Astrocyte of the spinal cord (primary cell): Measurements from ENCODE around the gene TRAPPC3L.
A peak's percentile ranks its signal among the peaks of the same experiment; 100 is the strongest.

ENCODE experiments used
- DNase-seq: peaks from one replicate; pipeline ENCODE4 v3.0.0; 2011; ENCODE audit warnings: low read depth, low spot score
- H3K4me3 ChIP-seq: 2 replicates; pipeline ENCODE4 v1.5.1; 2011; ENCODE audit warnings: low read depth, mild to moderate bottlenecking, low read length, moderate library complexity
- in situ Hi-C: cut with HindIII; loops from 2 replicates; pipeline ENCODE4 v1.10.0; 2017; ENCODE audit warnings: low sequenced_read_pairs
- TF ChIP-seq, protein P1 (sequence below): IDR thresholded peaks from 2 replicates; pipeline ENCODE4 v1.5.1; 2012; ENCODE audit warnings: low read depth, mild to moderate bottlenecking, low read length, inconsistent platforms

The TRAPPC3L gene

DNA sequence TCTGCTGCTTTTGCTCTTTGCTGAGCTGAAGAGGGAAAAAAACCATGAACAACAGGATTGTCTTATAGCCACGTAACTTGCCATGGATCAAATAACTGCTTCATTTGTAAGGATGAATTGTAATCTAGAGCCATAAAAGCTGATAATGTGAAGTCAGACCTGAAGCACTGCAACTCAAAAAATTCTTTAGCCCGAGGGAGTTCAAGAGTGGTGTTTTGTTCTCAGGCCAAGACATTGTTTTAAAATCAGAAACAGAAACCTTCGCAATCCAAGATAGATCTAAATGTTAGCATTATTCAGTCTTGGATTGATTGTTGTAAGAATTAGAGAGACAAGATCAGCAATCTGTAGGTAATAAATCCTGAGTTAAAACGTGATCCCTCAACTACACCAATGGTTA, at the start of gene TRAPPC3L:
TRAPPC3L (minus strand) TSS at position 34 of the 400 bp plus-strand sequence. CDS start 170 bp downstream, outside the sequence.
- TF ChIP-seq, protein P1, sequence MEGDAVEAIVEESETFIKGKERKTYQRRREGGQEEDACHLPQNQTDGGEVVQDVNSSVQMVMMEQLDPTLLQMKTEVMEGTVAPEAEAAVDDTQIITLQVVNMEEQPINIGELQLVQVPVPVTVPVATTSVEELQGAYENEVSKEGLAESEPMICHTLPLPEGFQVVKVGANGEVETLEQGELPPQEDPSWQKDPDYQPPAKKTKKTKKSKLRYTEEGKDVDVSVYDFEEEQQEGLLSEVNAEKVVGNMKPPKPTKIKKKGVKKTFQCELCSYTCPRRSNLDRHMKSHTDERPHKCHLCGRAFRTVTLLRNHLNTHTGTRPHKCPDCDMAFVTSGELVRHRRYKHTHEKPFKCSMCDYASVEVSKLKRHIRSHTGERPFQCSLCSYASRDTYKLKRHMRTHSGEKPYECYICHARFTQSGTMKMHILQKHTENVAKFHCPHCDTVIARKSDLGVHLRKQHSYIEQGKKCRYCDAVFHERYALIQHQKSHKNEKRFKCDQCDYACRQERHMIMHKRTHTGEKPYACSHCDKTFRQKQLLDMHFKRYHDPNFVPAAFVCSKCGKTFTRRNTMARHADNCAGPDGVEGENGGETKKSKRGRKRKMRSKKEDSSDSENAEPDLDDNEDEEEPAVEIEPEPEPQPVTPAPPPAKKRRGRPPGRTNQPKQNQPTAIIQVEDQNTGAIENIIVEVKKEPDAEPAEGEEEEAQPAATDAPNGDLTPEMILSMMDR, result no peak
- in situ Hi-C loops, result no loop called here
- no peak within 1 kb of the TSS for H3K4me3 ChIP-seq
- no peak for DNase-seq

DNA sequence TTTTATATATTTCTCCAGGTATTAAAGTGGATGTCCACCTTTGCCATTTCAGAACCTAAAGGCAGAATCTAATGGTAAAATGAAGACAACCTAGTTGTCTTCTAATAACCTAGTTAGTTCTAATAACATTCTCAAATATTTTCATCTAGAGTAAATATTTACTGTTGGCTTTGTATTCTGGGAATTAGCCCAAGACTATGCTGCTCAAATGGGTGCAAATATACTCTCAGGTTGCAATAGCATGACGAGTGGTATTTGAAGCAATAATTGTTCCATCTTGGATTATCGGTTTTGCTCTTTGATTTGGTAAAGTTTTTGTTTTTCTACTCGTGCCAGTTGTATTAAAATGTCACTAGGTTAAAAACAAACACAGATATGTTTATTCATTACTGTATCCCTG, 49.8 kb upstream of the TRAPPC3L start:
- DNase-seq, result no peak
- TF ChIP-seq, protein P1, result no peak
- no peak overlapping the region for H3K4me3 ChIP-seq
- in situ Hi-C loops, result no loop called here

DNA sequence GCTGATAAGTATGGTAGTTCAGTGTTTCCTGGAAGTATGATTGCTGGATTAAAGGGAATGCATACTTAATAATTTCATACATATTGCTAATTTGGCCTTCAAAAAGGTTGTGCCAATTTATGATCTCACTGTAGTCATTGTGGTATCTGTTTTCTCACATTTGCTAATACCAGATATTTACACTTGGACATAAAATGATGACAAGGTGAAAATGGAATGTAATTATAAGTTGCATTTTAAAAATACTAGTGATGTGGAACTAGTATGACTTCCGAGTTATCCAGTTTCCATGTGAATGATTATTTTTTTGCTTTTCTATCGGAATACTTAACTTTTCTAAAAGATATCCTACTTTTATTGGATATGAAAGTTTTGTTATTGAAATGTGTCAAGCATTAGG, 41.3 kb upstream of the TRAPPC3L start:
- no peak overlapping the region for H3K4me3 ChIP-seq
- TF ChIP-seq, protein P1, result no peak
- in situ Hi-C loops, result no loop called here
- no peak for DNase-seq

DNA sequence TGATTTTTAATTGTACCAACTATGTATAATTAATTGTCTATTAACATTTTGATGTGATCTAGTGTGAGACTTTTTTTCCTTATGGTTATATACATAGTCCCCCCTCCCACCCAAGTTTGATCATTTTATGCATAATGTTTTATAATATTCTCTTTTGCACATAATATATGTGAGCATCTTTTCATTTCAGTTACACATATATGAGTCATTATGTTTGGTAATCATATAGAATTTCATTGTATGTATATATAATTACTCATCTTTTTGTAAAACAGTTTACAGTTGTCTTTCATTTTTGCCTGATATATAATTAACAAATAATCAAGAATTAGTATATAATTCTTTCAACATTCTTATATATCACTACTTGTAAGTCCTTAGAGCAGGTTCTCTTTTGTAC, 40.8 kb upstream of the TRAPPC3L start:
- DNase-seq, result no peak
- TF ChIP-seq, protein P1, result no peak
- no peak overlapping the region for H3K4me3 ChIP-seq
- in situ Hi-C loops, result no loop called here

DNA sequence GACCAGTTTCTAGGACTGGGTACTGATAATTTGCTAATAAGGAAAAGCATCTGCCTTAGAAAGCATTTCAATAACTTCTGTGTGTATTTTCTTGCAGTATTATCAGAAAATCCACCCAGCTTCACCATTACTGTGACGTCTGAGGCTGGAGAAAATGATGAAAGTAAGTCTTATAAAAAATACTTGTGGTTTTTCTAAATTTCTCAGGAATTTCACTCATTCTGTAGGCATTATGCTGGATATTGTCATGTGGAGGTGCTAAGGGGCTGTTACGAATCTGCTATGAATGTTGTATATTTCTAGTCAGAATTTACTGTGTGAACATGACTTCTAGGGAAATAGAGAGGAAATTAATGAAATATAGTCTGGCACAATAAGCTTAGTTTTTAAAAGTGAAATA, 34.7 kb upstream of the TRAPPC3L start:
- TF ChIP-seq, protein P1, result no peak
- peak; percentile 44 for DNase-seq
- in situ Hi-C loops, result no loop called here
- H3K4me3 ChIP-seq, result no peak overlapping the region

DNA sequence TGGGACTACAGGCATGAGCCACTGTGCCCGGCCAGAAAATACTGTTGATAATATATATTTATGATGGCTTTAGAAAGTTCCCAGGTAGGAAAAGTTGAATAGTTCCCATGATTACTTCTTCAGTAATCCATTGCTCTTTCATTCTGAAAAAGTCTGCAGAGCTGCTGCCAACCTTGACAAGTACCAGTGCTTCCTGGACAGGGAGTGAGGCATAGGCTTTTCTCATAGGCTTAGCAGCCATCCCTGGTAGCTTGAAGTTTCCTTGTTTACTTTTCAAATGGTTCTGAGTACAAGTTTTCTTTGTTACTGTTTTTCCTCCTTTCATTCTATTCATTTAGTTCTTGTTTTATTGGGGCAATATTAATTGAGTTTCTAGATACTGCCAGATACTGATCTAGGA, 33.7 kb upstream of the TRAPPC3L start:
- in situ Hi-C loops, result no loop called here
- TF ChIP-seq, protein P1, result no peak
- no peak overlapping the region for H3K4me3 ChIP-seq
- DNase-seq, result no peak

DNA sequence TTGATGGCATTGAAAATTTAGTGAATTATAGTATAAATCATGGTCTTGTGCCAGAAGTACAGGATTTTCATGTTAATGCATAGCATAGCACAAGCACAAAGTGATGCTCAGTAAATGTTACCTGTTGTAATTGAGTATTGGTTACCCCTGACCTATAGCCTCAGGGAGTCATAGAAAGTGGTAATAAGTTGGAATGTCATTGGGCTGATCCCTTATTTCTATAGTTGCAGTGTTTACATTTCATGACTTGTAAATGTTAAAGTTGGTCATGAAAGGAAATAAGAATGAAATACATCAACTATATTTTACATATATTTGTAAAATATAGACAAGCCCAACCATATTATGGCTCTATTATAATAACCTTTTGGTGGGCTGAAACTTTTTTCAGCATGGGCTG, 32.9 kb upstream of the TRAPPC3L start:
- H3K4me3 ChIP-seq, result no peak overlapping the region
- in situ Hi-C loops, result no loop called here
- TF ChIP-seq, protein P1, result no peak
- DNase-seq, result no peak
